NCI-H526 (cell line): ENCODE measurements around the gene MIA3.
"Not testable (repeated sequence)": the region's sequence is repeated elsewhere in the genome, so short reads cannot be mapped to it uniquely, and the experiment has no call there.

Experiments used
- DNase-seq, 2 experiments: peaks; one replicate each; lab custom pipeline; 2025; lab: John Stamatoyannopoulos, UW

Gene MIA3, protein sequence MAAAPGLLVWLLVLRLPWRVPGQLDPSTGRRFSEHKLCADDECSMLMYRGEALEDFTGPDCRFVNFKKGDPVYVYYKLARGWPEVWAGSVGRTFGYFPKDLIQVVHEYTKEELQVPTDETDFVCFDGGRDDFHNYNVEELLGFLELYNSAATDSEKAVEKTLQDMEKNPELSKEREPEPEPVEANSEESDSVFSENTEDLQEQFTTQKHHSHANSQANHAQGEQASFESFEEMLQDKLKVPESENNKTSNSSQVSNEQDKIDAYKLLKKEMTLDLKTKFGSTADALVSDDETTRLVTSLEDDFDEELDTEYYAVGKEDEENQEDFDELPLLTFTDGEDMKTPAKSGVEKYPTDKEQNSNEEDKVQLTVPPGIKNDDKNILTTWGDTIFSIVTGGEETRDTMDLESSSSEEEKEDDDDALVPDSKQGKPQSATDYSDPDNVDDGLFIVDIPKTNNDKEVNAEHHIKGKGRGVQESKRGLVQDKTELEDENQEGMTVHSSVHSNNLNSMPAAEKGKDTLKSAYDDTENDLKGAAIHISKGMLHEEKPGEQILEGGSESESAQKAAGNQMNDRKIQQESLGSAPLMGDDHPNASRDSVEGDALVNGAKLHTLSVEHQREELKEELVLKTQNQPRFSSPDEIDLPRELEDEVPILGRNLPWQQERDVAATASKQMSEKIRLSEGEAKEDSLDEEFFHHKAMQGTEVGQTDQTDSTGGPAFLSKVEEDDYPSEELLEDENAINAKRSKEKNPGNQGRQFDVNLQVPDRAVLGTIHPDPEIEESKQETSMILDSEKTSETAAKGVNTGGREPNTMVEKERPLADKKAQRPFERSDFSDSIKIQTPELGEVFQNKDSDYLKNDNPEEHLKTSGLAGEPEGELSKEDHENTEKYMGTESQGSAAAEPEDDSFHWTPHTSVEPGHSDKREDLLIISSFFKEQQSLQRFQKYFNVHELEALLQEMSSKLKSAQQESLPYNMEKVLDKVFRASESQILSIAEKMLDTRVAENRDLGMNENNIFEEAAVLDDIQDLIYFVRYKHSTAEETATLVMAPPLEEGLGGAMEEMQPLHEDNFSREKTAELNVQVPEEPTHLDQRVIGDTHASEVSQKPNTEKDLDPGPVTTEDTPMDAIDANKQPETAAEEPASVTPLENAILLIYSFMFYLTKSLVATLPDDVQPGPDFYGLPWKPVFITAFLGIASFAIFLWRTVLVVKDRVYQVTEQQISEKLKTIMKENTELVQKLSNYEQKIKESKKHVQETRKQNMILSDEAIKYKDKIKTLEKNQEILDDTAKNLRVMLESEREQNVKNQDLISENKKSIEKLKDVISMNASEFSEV (N-terminal part only)

DNA sequence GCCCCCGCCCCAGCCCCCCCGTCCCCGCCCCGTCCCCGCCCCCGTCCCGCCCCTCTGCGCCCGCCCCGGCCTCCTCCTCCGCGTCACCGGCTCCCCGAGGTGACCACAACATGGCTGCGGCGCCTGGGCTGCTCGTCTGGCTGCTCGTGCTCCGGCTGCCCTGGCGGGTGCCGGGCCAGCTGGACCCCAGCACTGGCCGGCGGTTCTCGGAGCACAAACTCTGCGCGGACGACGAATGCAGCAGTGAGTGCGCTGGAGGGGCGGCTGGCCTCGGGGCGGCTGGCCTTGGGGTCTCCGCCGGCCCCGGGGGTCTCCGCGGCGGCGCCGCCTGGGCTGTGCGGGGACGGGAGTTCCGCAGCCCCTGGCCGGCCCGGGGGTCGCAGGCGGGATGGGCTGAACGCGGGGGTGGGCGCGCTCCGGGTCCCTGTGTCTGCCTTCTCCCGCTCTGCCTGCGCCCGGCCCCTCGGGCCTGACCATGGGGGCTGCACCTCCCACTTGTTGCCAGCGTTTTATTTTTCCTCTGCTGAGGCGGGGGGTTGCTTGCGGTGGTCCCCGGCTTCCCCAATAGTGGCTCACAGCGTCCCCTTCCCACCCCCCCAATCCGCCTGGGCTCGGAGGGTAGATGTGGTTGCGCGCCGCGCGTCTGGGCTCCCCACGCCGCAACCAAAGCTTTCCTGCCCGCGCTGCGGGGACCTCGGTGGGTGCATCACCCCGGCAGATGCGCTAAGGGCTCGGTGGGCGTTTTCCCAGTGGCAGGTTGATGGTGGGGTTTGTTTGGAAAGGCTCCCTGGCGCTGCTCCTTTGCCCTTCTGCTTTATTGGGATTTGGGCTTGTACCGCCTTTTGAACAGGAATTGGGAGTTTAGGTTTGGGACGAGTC is at the start of gene MIA3:
Gene MIA3 (plus strand): TSS at position 97 of the 879 bp plus-strand sequence. CDS start 14 bp downstream, at position 111.
- DNase-seq, result peak in 1 of 2 experiments; percentile 76

DNA sequence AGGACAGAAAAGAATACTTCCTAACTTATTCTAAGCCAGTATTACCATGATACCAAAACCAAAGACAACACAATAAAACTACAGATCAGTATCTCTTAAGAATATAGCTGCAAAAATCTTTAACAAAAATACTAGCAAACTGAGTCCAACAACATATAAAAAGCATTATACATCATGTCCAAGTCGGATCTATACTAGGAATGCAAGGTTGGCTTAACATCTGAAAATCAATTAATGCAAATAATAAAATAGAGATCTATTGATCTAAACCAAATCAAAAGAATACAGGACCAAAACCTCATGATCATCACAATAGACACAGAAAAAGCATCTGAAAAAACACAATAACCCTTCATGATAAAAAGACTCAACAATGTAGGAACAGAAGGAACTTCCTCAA is 47.1 kb upstream of the MIA3 start:
- DNase-seq, result no peak

DNA sequence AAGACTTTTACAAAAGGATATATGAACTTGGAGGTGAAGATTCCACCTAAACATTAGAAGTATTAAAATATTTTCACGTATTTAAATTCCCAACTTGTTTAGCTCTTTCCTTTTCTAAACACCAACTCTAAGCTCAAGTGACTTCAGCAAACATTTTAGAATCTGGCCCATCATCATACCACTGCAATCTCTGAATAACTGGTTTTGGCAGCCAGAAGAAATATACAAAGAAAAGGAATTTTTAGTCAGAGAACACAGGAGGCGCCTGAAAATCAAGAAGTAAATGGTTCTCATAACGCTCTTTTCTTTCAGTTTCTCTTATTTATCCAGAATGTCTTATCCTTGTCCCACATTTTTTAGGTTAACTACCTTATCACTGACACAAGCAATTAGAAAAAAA is 38.6 kb upstream of the MIA3 start:
- no peak for DNase-seq

DNA sequence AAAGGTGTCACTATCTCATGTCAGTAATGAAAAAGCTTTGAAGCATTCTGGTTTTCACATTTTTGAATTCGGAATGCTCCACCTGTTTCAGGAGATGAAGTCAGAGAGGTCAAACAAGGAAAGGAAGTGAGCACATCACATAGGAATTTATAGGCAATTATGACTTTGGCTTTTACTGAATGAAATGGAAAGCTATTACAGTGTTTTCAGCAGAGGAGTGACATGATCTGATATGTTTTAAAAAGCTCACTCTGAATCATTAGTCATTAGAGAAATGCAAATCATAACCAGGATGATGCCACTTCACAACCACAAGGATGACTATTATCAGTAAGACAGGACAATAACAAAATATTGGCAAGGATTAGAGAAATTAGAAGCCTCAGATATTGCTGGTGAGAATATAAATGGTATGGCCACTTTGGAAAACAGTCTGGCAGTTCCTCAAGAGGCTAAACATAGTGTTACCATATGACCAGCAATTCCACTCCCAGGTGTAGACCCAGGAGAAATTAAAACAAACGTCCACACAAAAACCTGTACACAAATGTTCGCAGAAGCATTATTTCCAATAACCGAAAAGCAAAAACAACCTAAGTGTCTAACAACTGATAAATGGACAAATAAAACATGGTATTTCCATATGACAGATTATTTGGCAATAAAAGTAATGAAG is 35.7 kb upstream of the MIA3 start:
- DNase-seq, result no peak

DNA sequence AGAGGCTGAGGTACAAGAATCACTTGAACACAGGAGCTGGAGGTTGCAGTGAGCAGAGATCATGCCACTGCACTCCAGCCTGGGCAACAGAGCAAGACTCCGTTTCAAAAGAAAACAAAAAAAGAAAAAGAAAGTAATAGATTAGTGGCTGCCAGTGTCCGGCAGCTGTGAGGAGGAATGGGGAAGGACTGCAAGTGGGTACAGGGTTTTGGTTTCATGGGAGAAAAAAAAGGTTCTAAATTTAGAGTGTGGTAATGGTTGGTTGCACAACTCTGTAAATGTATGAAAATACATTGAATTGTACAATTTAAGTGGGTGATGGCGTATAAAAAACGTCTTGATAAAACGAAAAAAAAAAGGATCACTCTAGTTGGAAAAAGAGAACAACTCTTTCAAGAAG is 34.8 kb upstream of the MIA3 start:
- no peak for DNase-seq

DNA sequence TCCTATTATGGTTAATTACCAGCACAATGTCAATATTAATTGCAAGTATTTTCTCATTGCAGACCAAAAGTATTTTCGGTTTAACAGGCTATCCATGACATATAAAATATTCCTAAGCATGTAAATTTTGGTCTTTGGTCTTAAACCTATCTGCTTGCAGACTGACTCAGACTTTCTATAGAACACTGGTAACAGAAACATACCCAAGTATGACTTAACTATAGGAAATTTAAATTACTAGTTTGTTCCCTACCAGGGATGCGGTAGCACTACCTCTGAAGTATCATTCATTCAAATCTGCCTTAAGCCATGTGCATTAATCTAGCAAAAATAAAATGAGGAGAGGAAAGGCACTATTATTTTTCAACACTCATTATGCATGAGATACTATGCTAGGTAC is 31.1 kb upstream of the MIA3 start:
- DNase-seq, result no peak

DNA sequence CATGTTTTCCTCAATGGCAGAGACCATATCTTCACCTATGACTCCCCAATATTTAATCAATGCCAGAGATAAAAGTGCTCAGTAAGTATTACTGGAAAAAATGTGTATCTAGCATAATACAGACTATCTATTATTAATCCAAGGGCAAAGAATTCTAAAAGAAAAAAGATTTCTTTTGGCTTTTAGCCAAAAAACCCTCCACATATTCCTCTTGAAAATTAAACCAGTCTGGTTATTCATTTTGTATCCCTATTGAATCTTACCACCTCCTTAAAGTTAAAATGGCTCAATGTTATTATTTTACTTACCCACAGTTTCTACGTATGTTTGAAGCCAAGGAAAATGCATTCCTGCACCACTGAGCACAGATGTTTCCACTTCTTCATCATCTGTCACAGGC is 29.8 kb upstream of the MIA3 start:
- DNase-seq, result no peak

DNA sequence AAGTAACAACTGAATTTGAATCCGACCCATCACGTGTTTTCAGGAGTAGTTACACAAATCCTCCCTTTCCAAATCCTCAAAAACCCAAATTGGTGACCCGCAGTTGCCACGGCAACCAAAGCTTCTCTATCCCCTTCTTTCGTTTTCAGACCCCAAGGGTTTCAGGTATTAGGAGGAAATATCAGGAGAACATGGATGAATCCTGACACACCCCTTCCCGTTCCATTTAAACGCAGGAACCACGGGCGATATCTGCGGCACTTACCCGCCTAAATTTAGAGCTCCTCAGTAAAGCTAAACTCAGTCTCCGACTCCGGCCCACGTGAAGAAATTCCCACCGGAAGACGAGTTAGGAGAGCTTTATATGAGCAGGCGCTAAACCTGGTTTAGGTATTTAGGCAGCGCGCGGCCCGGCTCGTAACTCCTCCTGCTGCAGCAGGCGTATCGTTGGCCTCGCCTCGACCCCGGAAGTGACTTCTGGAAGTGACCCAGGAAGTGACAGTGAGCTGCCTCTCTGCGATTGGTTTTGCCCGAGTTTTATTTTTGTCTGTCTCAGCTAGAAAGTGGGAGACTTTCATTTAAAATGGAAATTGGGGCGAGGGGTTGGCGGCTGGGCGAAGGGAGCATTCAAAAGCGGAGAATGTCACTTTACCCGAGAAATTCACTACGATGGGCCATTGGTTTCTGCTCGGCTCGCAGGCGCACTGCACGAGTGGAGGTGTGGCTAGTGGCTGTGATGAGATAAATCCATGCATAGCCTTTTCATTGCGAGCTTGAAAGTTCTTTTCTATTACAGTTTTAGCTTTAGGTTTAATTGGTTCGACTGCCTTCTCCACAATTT is 28.2 kb upstream of the MIA3 start, which contains the start of gene TAF1A:
Gene TAF1A (minus strand): TSS at position 472 of the 841 bp plus-strand sequence.
- peak; percentile 76 to 82 for DNase-seq

DNA sequence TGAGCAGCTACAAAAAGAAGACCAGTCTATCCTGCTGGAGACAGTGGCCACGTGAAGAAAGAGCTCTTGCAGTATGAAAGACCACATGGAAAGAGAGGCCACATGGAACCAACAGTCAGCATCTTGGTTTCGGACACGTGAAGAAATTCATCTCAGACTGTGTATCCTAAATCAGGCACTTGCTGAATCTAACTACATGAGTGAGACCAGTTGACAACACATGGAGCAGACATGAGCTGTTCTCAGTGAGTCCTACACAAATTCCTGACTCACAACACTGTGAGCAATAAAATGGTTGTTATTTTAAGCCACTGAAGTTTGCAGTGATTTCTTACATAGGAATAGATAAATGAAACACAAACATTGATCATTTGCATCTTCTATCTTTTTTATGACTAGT is 25.7 kb upstream of the MIA3 start:
- DNase-seq, result no peak

DNA sequence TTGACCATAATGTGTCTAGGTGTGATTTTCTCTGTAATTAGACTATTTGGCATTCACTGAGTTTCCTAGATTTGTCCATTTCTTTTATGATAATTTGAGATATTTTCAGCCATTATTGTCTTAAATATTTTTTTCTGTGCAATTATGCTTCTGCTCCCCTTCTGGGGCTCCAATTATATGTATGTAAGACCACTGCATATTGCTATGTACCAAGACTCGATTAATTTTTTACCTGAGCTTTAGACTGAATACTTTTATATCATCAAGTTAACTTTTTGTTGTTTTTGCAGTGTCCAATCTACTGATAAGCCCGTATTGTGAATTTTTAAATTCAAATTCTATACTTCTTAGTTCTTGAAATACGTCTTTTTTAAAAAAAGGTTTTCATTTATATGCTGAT is 23.1 kb upstream of the MIA3 start:
- no peak for DNase-seq

DNA sequence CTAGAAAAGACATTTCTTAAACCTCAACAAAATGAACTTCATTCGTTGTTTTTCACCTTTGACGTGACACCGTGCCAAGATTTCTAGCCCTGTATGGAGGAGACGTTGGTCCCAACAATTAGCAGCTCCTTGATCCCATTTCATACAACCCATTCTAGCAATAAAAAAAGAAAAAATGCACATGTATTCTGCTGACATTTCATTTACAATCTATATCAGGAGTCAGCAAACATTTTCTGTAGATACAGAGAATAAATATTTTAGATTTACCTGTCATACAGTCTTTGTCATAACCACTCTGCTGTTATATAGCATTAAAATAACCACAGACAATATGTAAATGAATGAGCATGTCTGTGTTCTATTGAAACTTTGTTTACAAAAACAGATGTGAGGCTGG is 21.2 kb upstream of the MIA3 start:
- no peak for DNase-seq

DNA sequence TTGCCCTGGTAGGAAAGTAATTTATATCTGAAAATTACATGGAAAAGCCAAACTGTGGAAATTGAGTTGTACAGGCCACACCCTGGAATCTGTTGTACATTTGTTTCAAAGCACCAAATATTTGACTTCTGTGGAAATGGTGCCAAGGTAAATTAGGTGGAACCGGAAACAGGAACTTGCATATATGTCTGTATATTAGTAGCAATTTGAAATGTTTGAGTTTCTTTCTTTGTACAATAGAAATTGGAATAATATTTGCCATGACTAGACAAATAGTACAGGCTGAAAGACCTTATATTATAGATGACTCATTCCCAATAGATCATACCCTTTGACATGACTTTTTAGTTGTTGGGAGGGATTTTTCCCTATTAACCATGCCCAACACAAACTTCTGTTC is 17.6 kb upstream of the MIA3 start:
- DNase-seq, result no peak

DNA sequence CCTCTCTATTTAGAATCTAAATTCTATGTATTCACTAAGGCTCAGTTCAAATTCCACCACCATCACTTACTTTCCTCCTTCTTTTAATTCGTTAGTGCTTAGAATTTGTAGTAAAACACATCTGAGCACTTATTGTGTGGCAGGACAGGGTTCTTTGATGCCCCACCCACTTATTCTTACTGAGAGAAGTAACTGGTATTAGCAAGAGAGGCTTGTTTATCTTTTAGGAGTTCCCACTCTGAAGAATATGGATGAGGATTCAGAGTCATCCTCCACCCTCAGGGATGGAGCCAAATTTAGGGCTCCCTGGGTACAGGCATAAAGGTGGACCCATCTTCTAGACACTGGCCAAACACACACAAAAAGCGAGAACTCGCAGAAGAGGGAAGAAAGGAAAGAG is 16.6 kb upstream of the MIA3 start:
- no peak for DNase-seq

DNA sequence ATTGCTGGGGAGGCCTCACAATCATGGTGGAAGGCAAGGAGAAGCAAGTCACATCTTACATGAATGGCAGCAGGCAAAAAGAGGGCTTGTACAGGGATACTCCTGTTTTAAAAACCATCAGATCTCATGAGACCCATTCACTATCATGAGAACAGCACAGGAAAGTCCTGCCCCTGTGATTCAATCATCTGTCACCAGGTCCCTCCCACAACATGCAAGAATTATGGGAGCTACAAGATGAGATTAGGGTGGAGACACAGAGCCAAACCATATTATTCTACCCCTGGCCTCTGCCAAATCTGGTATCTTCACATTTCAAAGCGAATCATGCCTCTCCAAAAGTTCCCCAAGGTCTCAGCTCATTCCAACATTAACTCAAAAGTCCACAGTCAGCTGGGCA is 11.1 kb upstream of the MIA3 start:
- no peak for DNase-seq

DNA sequence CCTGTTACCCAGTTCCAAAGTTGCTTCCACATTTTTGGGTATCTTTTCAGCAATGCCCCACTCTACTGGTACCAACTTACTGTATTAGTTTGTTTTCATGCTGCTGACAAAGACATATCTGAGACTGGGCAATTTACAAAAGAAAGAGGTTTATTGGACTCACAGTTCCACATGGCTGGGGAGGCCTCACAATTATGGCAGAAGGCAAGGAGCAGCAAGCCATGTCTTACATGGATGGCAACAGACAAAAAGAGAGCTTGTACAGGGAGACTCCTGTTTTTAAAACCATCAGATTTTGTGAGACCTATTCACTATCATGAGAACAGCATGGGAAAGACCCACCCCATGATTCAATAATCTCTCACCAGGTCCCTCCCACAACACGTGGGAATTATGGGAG is 8.8 kb upstream of the MIA3 start:
- DNase-seq, result not testable (repeated sequence)

DNA sequence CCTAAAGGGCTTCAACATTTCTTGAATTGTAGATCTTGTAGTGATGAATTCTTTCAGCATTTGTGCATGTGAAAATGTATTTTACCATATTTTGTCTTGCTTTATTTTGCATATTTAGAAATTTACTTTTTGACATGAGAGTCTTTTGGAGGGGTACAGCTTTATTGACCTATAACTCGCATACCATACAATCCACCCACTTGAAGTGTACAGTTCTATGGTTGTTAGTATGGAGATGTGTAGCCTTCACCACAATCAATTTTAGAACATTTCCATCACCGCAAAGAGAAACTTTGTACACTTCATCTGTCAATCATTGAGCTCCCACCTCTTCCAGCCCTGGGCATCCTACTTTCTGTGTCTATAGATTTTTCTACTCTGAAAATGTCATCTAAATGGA is 7.2 kb upstream of the MIA3 start:
- no peak for DNase-seq

DNA sequence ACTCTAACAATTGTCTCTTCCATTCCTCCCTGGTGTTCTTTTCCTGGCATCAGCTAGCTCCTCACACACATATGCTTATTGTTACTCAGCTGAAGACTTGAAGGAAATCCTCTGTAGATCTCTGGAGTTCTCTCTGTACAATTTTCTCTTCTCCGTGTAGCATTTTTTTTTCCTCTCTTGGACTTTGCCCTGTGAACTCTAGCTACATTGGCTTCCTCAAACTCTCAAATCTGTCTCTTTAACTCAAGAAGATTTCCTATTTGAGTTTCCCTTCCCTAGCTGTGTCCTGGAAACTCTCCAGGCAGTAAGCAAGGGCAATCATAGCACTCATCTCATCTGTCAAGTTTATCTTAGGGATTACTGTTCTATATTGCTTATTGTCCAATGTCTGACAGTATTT is 4.3 kb upstream of the MIA3 start:
- no peak for DNase-seq

DNA sequence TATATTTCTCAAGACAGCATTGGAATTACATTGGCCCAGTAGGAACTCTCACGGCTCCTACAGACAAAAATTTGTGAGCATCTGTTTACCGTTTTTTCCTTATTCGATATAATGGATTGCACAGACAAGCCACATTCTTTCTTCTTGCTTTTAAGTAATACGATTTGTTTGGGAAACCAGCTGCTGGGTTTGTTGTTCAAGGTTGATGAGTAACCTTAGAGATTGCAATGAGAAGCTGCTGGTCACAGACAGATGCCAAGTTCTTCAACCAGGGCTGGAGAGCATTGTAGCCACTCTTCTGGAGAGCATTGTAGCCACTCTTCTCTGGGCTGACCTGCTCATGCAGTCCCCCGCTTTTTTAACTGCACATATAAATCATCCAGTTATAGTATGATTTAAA is 1.4 kb upstream of the MIA3 start:
- DNase-seq, result no peak

DNA sequence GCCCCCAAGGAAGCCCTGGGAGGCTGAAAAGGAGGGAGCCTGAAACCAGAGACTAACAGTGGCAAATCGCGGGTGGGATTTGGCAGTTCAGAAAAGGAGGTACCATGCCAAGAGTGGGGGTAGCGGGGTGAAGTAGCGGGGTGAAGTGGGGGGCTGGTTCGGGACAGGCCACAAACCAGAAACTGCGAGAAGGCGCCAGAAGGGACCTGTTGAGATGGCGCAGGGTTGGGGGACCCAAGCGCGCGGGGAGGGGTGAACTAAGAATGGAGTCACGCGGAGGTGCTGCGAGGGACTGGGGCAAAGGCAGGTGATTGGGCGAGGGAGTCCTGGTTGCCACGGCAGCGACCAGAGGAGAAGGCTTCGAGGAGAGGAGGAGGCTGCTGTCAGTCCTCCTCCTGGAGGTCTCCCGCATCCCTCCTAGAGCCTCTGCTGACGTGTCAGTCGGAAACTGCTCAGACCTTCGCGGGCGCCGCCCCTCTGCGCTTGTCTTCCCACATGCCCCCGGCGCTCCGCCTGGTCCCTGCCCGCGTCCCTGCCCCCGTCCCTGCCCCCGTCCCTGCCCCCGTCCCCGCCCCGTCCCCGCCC is 438 bp upstream of the MIA3 start:
- DNase-seq, result peak; percentile 79 to 86
